Caco-2 (cell line): ENCODE measurements around the gene POLR1H. TPM values are rescaled to one million over a fixed set of nuclear protein-coding genes. Genes with fewer than 3 reads are reported as not detected.

Experiments
- BruUV-seq: library from RNA; stranded (reverse); fragments of 400-500 nt; replicated peaks from 2 replicates; lab custom pipeline; 2021; lab: Mats Ljungman, UMichigan
- CTCF ChIA-PET: fragments of 300-600 bp; sonication (Branson Sonifier 250); formaldehyde crosslinking; loops from one replicate; lab custom pipeline; 2022; ENCODE audit warnings: antibody characterized with exemption; lab: Charles Lee
- POLR2A ChIA-PET: fragments of 300-600 bp; sonication (Branson Sonifier 250); formaldehyde crosslinking; loops from one replicate; lab custom pipeline; 2022; ENCODE audit warnings: antibody characterized with exemption; lab: Charles Lee
- DNase-seq, 2 experiments: peaks; one replicate each; pipeline versions ENCODE4 v3.0.0 to v3.0.0-alpha.2; 2020 to 2022
- H3K27me3 ChIP-seq: replicated peaks from 2 replicates; pipeline ENCODE4 v1.6.0; 2011; ENCODE audit warnings: low read length; ENCODE audit not compliant: control insufficient read depth, insufficient read depth
- H3K36me3 ChIP-seq: 2 replicates; pipeline ENCODE4 v1.5.1; 2011; ENCODE audit warnings: low read length; ENCODE audit not compliant: control insufficient read depth, insufficient read depth
- H3K4me1 ChIP-seq: fragments of 250-450 bp; sonication (Bioruptor Pico); 2 replicates; pipeline ENCODE4 v1.5.1; 2020; ENCODE audit warnings: mild to moderate bottlenecking
- H3K4me3 ChIP-seq: 2 replicates; pipeline ENCODE4 v1.5.1; 2011; ENCODE audit warnings: low read depth, mild to moderate bottlenecking, control low read depth, low read length
- H3K9me3 ChIP-seq: fragments of 250-450 bp; sonication (Bioruptor Pico); 2 replicates; pipeline ENCODE4 v1.5.1; 2020; ENCODE audit warnings: mild to moderate bottlenecking, moderate library complexity
- H3K27ac Mint-ChIP-seq: one replicate; pipeline ENCODE4 v1.8.0; 2022; ENCODE audit warnings: mixed read lengths; ENCODE audit not compliant: unreplicated experiment
- H3K27me3 Mint-ChIP-seq: one replicate; pipeline ENCODE4 v1.8.0; 2022; ENCODE audit warnings: mixed read lengths; ENCODE audit not compliant: insufficient read depth, unreplicated experiment
- H3K36me3 Mint-ChIP-seq: one replicate; pipeline ENCODE4 v1.8.0; 2022; ENCODE audit warnings: mild to moderate bottlenecking, mixed read lengths; ENCODE audit not compliant: insufficient read depth, unreplicated experiment
- H3K4me1 Mint-ChIP-seq: one replicate; pipeline ENCODE4 v1.8.0; 2022; ENCODE audit warnings: low read depth, mixed read lengths; ENCODE audit not compliant: unreplicated experiment
- H3K4me3 Mint-ChIP-seq: one replicate; pipeline ENCODE4 v1.8.0; 2022; ENCODE audit warnings: mild to moderate bottlenecking, moderate library complexity, mixed read lengths; ENCODE audit not compliant: unreplicated experiment
- H3K9me3 Mint-ChIP-seq: one replicate; pipeline ENCODE4 v1.8.0; 2022; ENCODE audit warnings: mixed read lengths; ENCODE audit not compliant: unreplicated experiment
- intact Hi-C: fragments of 100-400 bp; cut with micrococcal nuclease; formaldehyde crosslinking; loops from one replicate; pipeline ENCODE4 v1.10.0; 2022; ENCODE audit not compliant: unreplicated experiment
- total RNA-seq: library from RNA; stranded (reverse); gene quantifications from 2 replicates; pipeline ENCODE4 v1.2.3, GENCODE V29; 2022
- TF ChIP-seq, protein P1 (sequence below), 2 experiments: fragments of 200-600 bp in 1 of 2; IDR thresholded peaks; 1 replicate in 1 of 2; 2 replicates in 1 of 2; pipeline versions ENCODE4 v1.5.1 to v1.8.0; 2011 to 2022; ENCODE audit warnings: antibody characterized with exemption in 1 of 2, control low read depth in 1 of 2, inconsistent platforms in 1 of 2, low read depth in 1 of 2, low read length in 1 of 2, mild to moderate bottlenecking in 1 of 2, moderate library complexity in 1 of 2; ENCODE audit not compliant: insufficient read depth in 1 of 2, severe bottlenecking in 1 of 2, unreplicated experiment in 1 of 2

POLR1H gene
- total RNA-seq, 1 experiment from 2014 or later: 27.6 TPM

DNA sequence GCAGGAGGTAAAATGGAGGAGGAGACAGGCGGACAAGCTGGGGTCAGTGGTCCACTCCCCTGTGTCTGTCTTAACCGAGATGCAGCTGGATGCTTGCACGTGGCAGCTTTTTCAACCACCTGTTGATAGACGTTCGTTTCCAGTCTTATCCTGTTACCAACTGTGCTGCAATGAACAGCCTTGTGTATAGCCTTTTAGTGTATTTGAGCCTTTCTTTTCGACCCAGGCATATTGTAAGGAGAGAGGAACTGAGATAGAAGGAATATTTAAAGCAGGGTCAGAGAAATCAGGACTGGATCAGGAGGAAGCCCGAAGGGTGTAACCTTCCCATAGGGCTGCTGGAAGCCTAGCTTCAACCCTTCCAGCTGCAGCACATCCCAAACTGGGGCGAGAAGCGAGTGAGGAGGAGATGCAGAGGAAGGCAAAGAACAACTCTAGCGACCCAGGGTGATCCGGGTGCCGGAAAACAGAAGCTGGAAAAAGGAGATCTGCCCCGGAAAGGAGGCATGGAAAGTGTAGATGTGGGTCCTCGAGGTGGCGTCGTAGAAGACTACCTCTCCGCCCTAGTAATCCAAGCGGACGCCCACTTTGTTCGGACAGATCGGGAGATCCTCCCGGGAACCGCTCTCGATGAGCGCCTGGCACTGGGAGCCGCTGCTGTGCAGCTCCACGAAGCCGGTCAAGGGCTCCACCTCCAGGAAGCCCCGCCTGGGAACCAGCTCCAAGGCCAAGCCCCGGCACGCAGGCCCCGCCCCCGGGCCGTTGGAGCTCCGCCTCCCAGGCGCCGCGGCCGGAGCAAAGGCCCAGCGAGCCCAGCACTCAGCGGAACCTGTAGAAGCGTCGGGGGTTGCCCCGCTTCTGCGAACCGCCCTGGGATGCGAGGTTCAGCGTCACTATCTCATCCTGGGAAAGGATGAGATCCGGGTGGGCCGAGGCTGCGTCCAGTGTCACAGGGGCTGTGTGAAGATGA, 40.7 kb downstream of the POLR1H start:
- H3K27ac Mint-ChIP-seq: peak overlapping the region; percentile 69
- TF ChIP-seq, protein P1, sequence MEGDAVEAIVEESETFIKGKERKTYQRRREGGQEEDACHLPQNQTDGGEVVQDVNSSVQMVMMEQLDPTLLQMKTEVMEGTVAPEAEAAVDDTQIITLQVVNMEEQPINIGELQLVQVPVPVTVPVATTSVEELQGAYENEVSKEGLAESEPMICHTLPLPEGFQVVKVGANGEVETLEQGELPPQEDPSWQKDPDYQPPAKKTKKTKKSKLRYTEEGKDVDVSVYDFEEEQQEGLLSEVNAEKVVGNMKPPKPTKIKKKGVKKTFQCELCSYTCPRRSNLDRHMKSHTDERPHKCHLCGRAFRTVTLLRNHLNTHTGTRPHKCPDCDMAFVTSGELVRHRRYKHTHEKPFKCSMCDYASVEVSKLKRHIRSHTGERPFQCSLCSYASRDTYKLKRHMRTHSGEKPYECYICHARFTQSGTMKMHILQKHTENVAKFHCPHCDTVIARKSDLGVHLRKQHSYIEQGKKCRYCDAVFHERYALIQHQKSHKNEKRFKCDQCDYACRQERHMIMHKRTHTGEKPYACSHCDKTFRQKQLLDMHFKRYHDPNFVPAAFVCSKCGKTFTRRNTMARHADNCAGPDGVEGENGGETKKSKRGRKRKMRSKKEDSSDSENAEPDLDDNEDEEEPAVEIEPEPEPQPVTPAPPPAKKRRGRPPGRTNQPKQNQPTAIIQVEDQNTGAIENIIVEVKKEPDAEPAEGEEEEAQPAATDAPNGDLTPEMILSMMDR (IDR thresholded peaks at IDR 0.05; ENCODE audit: insufficient read depth in 1 of 2, low read depth in 1 of 2, low read length in 1 of 2, severe bottlenecking in 1 of 2, unreplicated experiment in 1 of 2): peak in 1 of 2 experiments; percentile 16
- Histone ChIP-seq H3K36me3 (no peaks in the 10 kb centered on the region), H3K4me3 (peak overlapping the region; percentile 34), H3K27me3 (no peaks in the 10 kb centered on the region), H3K9me3 (no peaks in the 10 kb centered on the region), H3K4me1 (peaks cover 36% of the 10 kb centered on the region)
- no peaks in the 10 kb centered on the region for H3K27me3 Mint-ChIP-seq
- ChIA-PET CTCF (interaction anchor here (0.9 to 5.9 kb wide), 7 partner anchors 10 to 452 kb away, joined by 3 to 236 read pairs (median 5); partner anchors contain the start of genes POLR1H, PPP1R11, RNF39 and TRIM40), POLR2A (interaction anchor here (0.6 to 1.6 kb wide), 7 partner anchors 28 to 225 kb away, joined by 3 to 8 read pairs (median 4); partner anchors contain the start of genes POLR1H, PPP1R11, TRIM26 and TRIM39)
- intact Hi-C loops: loop anchor here (2.0 kb wide), 2 partner anchors 27 to 35 kb away; partner anchors contain the start of genes PPP1R11 and RNF39
- peak overlapping the region; percentile 89 for H3K4me3 Mint-ChIP-seq
- DNase-seq: peak; percentile 90 to 94
- H3K36me3 Mint-ChIP-seq: no peaks in the 10 kb centered on the region
- TSS peak; percentile 69 for BruUV-seq
- no peaks in the 10 kb centered on the region for H3K9me3 Mint-ChIP-seq
- H3K4me1 Mint-ChIP-seq: peaks cover 40% of the 10 kb centered on the region

GRCh38 chr6:30102414-30102969, 41.4 kb downstream of the POLR1H start:
- Mint-ChIP-seq H3K36me3 (no peaks in the 10 kb centered on the region), H3K4me3 (peak overlapping the region; percentile 89), H3K27me3 (no peaks in the 10 kb centered on the region), H3K4me1 (peaks cover 34% of the 10 kb centered on the region), H3K9me3 (no peaks in the 10 kb centered on the region), H3K27ac (no peak overlapping the region)
- no TSS peak for BruUV-seq
- Histone ChIP-seq H3K4me1 (peaks cover 28% of the 10 kb centered on the region), H3K4me3 (peak overlapping the region; percentile 34), H3K36me3 (no peaks in the 10 kb centered on the region), H3K27me3 (no peaks in the 10 kb centered on the region), H3K9me3 (no peaks in the 10 kb centered on the region)
- ChIA-PET POLR2A (interaction anchor here (0.6 to 1.6 kb wide), 7 partner anchors 27 to 224 kb away, joined by 3 to 8 read pairs (median 3); partner anchors contain the start of genes POLR1H, PPP1R11, TRIM26 and TRIM39), CTCF (interaction anchor here (0.9 to 5.9 kb wide), 15 partner anchors 8 to 453 kb away, joined by 3 to 236 read pairs (median 5); partner anchors contain the start of genes POLR1H, PPP1R11, RNF39 and TRIM15)
- TF ChIP-seq, protein P1 (IDR thresholded peaks at IDR 0.05; ENCODE audit: insufficient read depth in 1 of 2, low read depth in 1 of 2, low read length in 1 of 2, severe bottlenecking in 1 of 2, unreplicated experiment in 1 of 2): no peak
- intact Hi-C loops: loop anchor here (2.0 kb wide), 1 partner anchor 28 kb away; the partner anchor contains the start of gene RNF39
- no peak for DNase-seq
